Neural cell (in vitro differentiated cells): ENCODE data around the gene PPFIA3.

Source experiments
- EP300 ChIP-seq: fragments of 450-650 bp; conservative IDR thresholded peaks from 2 replicates; pipeline ENCODE4 v1.6.1; 2014; ENCODE audit warnings: antibody characterized with exemption, mild to moderate bottlenecking, moderate library complexity; ENCODE audit not compliant: poor library complexity, severe bottlenecking
- EZH2 ChIP-seq: fragments of 200-600, 300-800 bp; shearing (Covaris generic), sonication (generic); IDR thresholded peaks from 2 replicates; pipeline ENCODE4 v1.6.1; 2014; ENCODE audit warnings: antibody characterized with exemption, low read length, borderline replicate concordance, mild to moderate bottlenecking; ENCODE audit not compliant: insufficient read depth, poor library complexity, severe bottlenecking
- POLR2AphosphoS5 ChIP-seq: IDR thresholded peaks from 2 replicates; pipeline ENCODE4 v1.6.1; 2012
- RAD21 ChIP-seq: fragments of 450-650 bp; conservative IDR thresholded peaks from 2 replicates; pipeline ENCODE4 v1.6.1; 2014; ENCODE audit warnings: antibody characterized with exemption, mild to moderate bottlenecking, moderate library complexity
- TF ChIP-seq, protein P1 (sequence below): fragments of 450-650 bp; IDR thresholded peaks from 2 replicates; pipeline ENCODE4 v1.5.1; 2014; ENCODE audit warnings: antibody characterized with exemption, mild to moderate bottlenecking, moderate library complexity; ENCODE audit not compliant: poor library complexity, severe bottlenecking

DNA sequence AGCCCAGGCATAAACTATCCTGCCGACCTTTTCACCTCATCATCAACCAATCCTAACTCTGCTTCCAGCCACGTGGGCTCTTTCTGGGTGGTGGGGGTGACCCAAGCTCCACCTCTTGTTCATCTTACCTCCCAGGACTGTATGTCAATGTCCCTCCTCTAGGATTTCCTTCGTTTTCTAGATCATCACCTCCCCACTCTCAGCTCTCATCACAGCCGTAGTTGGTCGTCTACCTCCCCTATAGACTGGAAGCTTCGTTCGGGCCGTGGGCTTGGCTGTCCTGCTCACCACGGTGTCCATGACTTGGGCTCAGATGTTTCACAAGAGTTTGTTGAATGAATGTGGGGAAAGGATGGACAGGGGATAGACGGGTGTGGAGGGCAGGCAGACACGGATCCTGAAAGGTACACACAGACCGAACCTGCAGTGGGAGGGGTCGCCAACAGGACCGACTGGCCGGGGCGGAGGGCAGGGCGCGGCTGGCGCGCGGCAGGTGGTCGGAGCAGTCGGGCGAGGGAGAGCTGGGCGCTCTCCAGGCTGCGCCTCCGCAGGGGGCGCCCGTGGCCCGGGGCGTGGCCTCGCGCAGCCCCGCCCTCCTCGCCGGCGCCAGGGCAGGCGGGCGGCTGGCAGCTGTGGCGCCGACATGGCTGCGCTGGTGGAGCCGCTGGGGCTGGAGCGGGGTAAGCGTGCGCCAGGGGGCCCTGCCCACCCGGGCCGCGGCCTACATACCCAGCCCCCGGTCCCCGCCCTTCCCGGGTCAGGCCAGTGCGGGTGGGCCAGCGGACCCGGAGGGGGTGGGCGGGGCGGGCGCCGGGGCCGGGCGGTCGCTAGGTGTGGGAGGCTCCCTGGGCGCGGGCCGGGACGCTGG, 5.3 kb upstream of the PPFIA3 start, which contains the start of gene LIN7B:
- TF ChIP-seq, protein P1, sequence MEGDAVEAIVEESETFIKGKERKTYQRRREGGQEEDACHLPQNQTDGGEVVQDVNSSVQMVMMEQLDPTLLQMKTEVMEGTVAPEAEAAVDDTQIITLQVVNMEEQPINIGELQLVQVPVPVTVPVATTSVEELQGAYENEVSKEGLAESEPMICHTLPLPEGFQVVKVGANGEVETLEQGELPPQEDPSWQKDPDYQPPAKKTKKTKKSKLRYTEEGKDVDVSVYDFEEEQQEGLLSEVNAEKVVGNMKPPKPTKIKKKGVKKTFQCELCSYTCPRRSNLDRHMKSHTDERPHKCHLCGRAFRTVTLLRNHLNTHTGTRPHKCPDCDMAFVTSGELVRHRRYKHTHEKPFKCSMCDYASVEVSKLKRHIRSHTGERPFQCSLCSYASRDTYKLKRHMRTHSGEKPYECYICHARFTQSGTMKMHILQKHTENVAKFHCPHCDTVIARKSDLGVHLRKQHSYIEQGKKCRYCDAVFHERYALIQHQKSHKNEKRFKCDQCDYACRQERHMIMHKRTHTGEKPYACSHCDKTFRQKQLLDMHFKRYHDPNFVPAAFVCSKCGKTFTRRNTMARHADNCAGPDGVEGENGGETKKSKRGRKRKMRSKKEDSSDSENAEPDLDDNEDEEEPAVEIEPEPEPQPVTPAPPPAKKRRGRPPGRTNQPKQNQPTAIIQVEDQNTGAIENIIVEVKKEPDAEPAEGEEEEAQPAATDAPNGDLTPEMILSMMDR = peak; percentile 82
- TF ChIP-seq RAD21 (peak; percentile 31), EZH2 (no peak), EP300 (peak; percentile 10), POLR2AphosphoS5 (peak; percentile 73)
